K562 (cell line): ENCODE measurements around the gene R3HDM2. TPM values are rescaled to one million over a fixed set of nuclear protein-coding genes. Genes with fewer than 3 reads are reported as not detected.

Source experiments
- AFF4 ChIP-seq: sonication (generic); formaldehyde crosslinking; IDR thresholded peaks from 2 replicates; pipeline ENCODE4 v1.8.0; 2023; ENCODE audit warnings: mild to moderate bottlenecking, missing genetic modification reagents
- COPS2 ChIP-seq: fragments of 450-650 bp; conservative IDR thresholded peaks from 2 replicates; pipeline ENCODE4 v1.6.1; 2016; ENCODE audit warnings: mild to moderate bottlenecking, moderate library complexity
- CTBP1 ChIP-seq: fragments of 450-650 bp; IDR thresholded peaks from 2 replicates; pipeline ENCODE4 v1.6.1; 2016; ENCODE audit warnings: borderline replicate concordance
- DNMT1 ChIP-seq: fragments of 450-650 bp; IDR thresholded peaks from 2 replicates; pipeline ENCODE4 v1.6.1; 2016; ENCODE audit warnings: antibody characterized with exemption, mild to moderate bottlenecking
- ESRRB ChIP-seq: fragments of 250-450 bp; sonication (Bioruptor Pico); IDR thresholded peaks from 2 replicates; pipeline ENCODE4 v1.5.0; 2020; ENCODE audit warnings: mild to moderate bottlenecking, moderate library complexity, borderline replicate concordance
- EZH2 ChIP-seq: IDR thresholded peaks from 2 replicates; pipeline ENCODE4 v1.6.1; 2012; ENCODE audit warnings: low read depth, mild to moderate bottlenecking, inconsistent platforms, low read length, borderline replicate concordance
- GABPB1 ChIP-seq: sonication (generic); formaldehyde crosslinking; IDR thresholded peaks from 2 replicates; pipeline ENCODE4 v1.8.0; 2022; ENCODE audit warnings: mild to moderate bottlenecking, missing genetic modification reagents
- KLF6 ChIP-seq: fragments of 250-450 bp; sonication (Bioruptor Pico); IDR thresholded peaks from 2 replicates; pipeline ENCODE4 v1.4.0; 2020; ENCODE audit warnings: mild to moderate bottlenecking, moderate library complexity, borderline replicate concordance
- NFRKB ChIP-seq: fragments of 450-650 bp; IDR thresholded peaks from 2 replicates; pipeline ENCODE4 v1.6.1; 2016; ENCODE audit warnings: low read depth
- NR3C1 ChIP-seq: sonication (generic); formaldehyde crosslinking; IDR thresholded peaks from 2 replicates; pipeline ENCODE4 v1.8.1; 2022; ENCODE audit warnings: missing genetic modification reagents
- NUFIP1 ChIP-seq: fragments of 450-650 bp; IDR thresholded peaks from 2 replicates; pipeline ENCODE4 v1.6.1; 2018; ENCODE audit not compliant: partially characterized antibody
- PTRF ChIP-seq: fragments of 450-650 bp; IDR thresholded peaks from 2 replicates; pipeline ENCODE4 v1.6.1; 2016; ENCODE audit warnings: mild to moderate bottlenecking, missing genetic modification characterization, missing compliant biosample characterization
- RNF219 ChIP-seq: fragments of 250-450 bp; sonication (Bioruptor Pico); IDR thresholded peaks from 2 replicates; pipeline ENCODE4 v1.5.0; 2022; ENCODE audit warnings: mild to moderate bottlenecking
- SAFB ChIP-seq: fragments of 200-400 bp; formaldehyde crosslinking; IDR thresholded peaks from 2 replicates; pipeline ENCODE4 v1.6.1; 2017; ENCODE audit warnings: low read depth, low read length, borderline replicate concordance
- SREBF1 ChIP-seq: fragments of 150-350 bp; IDR thresholded peaks from 2 replicates; pipeline ENCODE4 v1.6.1; 2014; ENCODE audit warnings: antibody characterized with exemption, low read depth, low read length, borderline replicate concordance
- ZFPM2 ChIP-seq: fragments of 250-450 bp; sonication (Bioruptor Pico); IDR thresholded peaks from 2 replicates; pipeline ENCODE4 v1.5.1; 2022; ENCODE audit warnings: mild to moderate bottlenecking
- ZNF592 ChIP-seq: fragments of 450-650 bp; IDR thresholded peaks from 2 replicates; pipeline ENCODE4 v1.6.1; 2017; ENCODE audit warnings: antibody characterized with exemption, mild to moderate bottlenecking
- ZNF644 ChIP-seq: fragments of 200-800 bp; sonication (Bioruptor generic); IDR thresholded peaks from 2 replicates; pipeline ENCODE4 v1.6.1; 2016; ENCODE audit warnings: low read depth, missing genetic modification characterization, missing compliant biosample characterization
- ZNF785 ChIP-seq: fragments of 250-450 bp; sonication (Bioruptor Pico); IDR thresholded peaks from 2 replicates; pipeline ENCODE4 v1.4.0; 2020; ENCODE audit warnings: mild to moderate bottlenecking
- ZNF830 ChIP-seq: fragments of 250-450 bp; sonication (Bioruptor Pico); IDR thresholded peaks from 2 replicates; pipeline ENCODE4 v1.5.0; 2021; ENCODE audit warnings: mild to moderate bottlenecking
- polyA plus RNA-seq, 8 experiments: library from polyadenylated mRNA; depleted of rRNA in 4 of 8; stranded (reverse) in 5 of 8; unstranded in 3 of 8; fragments of >200 nt; fragmentation: Nextera tagmentation in 2 of 8; fragmentation: Illumina TruSeq in 1 of 8; extraction: Ambion mirVana in 2 of 8; extraction: Trizol in 1 of 8; gene quantifications; 2 replicates each; pipeline versions ENCODE4 v1.2.1 to v1.2.3, GENCODE V29; 2011 to 2014; ENCODE audit warnings: inconsistent platforms in 1 of 8, missing spikeins in 1 of 8
- total RNA-seq, 7 experiments: library from RNA; depleted of rRNA in 6 of 7; stranded (reverse); fragments of >200 nt in 6 of 7; fragmentation: Illumina TruSeq in 2 of 7; extraction: Trizol in 2 of 7; gene quantifications; 2 replicates each; pipeline versions ENCODE4 v1.2.1 to v1.2.3, GENCODE V29; 2011 to 2021; ENCODE audit warnings: low replicate concordance in 1 of 7

The R3HDM2 gene
- total and polyA plus RNA-seq, 9 of the 15 experiments (the other 6 are each of a cell fraction or from before 2014, with no cell fraction given) = 3.3 to 18.8 (median 9.0) TPM

- TF ChIP-seq ZNF592 (peak; percentile 71), AFF4 (CRISPR knock-in tag) (0 out of 2 replicates have a peak, but pooled peaks have one; percentile 27), SREBF1 (no peak), ESRRB (no peak), CTBP1 (peak; percentile 84), NUFIP1 (no peak), ZFPM2 (CRISPR knock-in tag) (no peak), DNMT1 (no peak), KLF6 (no peak), NR3C1 (CRISPR knock-in tag) (peak; percentile 96), NFRKB (no peak), PTRF (tag) (no peak), ZNF830 (CRISPR knock-in tag) (no peak), SAFB (no peak), COPS2 (no peak), GABPB1 (CRISPR knock-in tag) (peak; percentile 87), ZNF644 (no peak), RNF219 (CRISPR knock-in tag) (no peak), ZNF785 (no peak), EZH2 (no peak)
Measured at GRCh38 chr12:57430931-57431566, at the start of gene R3HDM2 (continued).
